HuH-7 (cell line): ENCODE results near the gene HPCAL1.
A peak's percentile ranks its signal among the peaks of the same experiment; 100 is the strongest.
"Not testable (repeated sequence)": the region's sequence is repeated elsewhere in the genome, so short reads cannot be mapped to it uniquely, and the experiment has no call there.

Source experiments
- DNase-seq: peaks from one replicate; pipeline ENCODE4 v3.0.0; 2011; ENCODE audit warnings: low spot score

HPCAL1 gene

DNA sequence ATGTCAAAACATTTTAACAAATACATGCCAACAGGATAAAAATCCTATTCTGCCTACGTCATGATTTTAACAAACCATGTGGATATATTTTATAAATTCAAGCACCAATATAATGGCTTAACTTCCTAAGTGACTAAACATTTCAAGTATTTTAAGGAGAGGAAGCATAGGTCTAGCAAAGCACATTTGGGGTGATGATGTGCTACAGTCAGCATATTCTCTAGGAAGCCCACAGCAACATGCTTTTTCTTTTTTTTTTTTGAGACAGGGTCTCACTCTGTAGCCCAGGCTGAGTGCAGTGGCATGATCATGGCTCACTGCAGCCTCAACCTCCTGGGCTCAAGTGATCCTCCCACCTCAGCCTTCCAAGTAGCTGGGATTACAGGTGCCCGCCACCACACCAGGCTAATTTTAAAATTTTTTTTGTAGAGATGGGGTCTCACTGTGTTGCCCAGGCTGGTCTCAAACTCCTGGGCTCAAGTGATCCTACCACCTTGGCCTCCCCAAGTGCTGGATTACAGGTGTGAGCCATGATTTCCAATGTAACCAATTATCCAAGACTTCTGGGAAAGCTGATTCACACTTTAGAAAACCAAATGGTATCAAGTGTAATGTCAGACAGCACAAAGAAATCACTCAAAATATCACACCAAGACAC, 139.9 kb downstream of the HPCAL1 start:
- not testable (repeated sequence) for DNase-seq

DNA sequence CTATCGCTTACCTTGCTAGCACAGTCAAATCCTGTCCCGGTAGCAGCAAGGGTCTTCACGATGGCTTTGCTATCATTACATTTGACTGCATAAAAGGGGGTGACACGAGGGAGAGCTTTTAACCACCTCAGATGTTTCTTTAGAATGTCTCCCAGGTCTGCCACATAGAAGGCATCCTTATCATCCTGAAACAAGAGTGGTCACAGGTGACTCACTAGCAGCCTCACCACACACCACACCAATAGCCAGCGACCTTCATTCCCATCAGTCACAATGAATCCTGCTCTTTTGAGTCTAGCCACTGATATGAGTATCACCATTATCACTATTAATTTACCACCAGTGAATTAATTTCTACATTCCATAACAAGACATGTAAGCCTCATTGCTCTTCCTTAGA, 141.8 kb downstream of the HPCAL1 start:
- DNase-seq = no peak

DNA sequence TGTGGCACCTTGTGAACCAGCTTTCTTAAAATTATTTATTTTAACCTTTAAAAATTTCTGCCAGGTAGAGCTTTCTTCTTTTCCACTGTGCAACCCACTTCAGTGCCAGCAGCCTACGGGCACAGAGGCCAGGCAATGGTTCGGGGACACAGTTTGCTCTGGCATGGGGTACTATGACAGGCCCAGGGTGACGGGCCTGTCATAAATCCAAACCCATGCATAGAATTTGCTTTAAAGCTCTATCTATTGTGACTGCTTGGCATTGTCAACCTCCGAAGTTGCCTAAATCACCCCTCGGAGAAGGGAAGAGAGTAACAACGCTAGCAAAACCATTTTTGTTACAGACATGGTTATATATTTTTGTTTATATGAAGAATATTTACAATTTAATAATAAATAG, 143.9 kb downstream of the HPCAL1 start:
- DNase-seq = no peak

DNA sequence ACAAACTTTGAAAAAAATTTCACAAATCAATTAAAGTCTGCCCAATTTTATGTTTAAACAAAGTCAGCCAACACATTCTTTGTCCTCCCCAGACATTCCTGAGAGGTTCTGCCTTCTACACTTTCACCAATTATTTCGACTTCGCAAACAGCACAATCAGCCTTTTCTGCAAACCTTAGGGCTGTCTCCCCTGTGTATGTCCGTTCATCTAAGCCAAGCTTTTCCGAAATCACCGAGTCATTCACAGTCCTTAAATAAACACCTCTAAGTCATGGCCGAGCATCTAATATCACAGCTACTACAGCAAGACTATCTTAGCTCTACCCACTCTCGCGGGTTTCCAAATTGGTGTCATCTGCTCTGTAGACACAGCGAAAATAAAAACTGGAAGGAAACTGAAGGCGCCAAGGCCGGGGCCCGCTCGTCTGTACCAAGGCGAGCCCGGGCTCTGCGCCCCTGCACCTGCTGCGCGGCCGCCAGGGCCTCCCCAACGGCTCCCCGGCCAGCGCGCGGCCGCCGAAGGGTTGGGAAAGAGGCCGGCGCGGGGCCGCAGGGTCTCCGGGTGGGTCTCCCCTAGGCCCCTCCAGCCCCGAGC, 144.7 kb downstream of the HPCAL1 start:
- no peak for DNase-seq

DNA sequence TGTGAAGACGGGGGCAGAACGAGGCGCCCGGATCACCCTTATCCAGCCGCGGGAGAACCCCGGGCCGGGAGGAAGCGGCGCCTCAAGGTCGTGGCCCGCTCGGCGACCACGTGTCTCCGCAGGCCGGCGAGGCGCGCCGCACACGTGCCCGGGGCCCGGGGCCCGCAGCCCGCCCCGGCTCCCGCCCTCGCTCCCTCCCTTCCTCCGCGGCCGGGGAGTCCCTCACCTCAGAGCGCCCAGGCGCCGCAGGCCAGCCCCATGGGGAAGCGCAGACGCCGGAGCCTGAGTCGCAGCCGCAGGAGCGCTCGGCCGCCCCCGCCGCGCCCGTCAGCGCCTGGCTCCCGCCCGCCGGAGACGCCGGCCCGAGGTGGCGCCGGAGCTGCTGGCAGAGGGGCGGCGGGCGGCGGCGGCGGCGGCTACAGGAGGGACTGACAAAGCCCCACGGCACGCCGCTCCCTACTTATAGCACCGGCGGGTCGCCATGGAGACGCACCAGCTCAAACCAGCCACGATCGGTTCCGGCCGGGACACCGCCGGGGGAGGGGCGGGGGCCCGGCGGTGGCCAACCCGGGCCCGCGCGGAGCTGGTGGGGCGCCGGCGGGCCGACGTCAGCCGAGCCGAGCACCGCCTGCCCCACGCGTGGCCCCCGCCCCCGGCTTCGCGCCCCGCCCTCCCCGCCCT, 145.3 kb downstream of the HPCAL1 start, which contains the start of gene ODC1:
Gene ODC1, minus strand, starts transcription at position 433 of the 681 bp plus-strand sequence. CDS start 3,295 bp downstream, outside the sequence.
- DNase-seq = peak; percentile 77

DNA sequence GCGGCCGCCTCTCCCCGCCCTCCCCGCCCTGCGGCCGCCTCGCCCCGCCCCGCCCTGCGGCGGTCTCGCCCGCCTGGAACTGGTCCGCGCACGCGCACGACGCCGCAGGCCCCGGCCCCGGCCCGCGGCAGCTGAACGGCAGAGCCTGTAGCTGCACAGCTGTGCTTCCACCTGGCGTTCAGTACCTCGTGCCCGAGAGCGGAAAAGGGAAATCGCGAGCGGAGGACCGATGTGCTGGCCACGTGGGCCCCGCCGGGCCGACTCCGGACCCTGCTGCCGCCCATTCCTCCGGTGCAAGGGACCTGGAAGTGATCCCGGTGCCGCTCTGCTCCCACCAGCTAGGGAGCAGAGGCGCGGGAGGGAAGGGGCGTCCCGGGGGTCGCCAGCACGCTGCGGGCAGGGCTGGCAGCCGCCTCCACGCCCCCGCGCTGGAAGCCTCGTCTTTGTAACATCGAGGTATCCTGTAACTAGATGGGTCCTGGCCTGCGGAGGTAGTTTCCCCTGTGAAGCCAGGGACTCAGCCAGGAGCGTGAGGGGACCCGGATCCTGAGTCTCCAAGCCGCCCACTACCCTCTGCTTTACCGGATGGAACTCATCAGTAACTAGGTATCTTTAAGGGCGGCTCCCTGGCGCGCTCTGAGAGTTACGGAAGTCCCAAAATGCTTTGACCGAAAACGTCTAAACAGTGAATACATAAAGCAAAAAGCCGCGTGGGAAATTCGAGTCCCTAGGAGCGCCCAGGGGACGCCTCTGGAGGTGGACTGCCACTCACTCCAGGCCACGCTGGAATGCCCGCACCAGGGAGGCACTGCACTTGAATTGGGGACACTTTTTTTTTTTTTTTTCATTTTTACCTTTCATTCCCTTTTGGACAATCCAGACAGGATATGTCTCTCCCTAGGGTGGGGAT, 146.1 kb downstream of the HPCAL1 start:
- peak; percentile 91 for DNase-seq

DNA sequence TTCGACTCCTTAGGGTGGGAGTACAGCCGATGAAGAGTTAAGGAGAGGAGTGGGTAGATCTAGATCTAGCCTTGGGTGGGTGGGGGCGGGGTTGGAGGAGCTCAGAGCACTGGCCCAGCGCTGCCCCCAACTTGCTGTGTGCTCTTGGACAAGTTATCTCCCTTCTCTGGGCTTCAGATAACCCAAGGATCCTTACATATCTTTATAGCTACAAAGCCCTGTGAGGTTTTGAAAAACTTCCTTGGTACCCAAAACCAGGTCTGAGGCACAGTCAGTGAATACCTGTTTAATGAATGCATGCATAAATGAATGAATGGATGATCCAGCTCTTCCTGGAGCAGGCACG, 146.8 kb downstream of the HPCAL1 start:
- DNase-seq = no peak

DNA sequence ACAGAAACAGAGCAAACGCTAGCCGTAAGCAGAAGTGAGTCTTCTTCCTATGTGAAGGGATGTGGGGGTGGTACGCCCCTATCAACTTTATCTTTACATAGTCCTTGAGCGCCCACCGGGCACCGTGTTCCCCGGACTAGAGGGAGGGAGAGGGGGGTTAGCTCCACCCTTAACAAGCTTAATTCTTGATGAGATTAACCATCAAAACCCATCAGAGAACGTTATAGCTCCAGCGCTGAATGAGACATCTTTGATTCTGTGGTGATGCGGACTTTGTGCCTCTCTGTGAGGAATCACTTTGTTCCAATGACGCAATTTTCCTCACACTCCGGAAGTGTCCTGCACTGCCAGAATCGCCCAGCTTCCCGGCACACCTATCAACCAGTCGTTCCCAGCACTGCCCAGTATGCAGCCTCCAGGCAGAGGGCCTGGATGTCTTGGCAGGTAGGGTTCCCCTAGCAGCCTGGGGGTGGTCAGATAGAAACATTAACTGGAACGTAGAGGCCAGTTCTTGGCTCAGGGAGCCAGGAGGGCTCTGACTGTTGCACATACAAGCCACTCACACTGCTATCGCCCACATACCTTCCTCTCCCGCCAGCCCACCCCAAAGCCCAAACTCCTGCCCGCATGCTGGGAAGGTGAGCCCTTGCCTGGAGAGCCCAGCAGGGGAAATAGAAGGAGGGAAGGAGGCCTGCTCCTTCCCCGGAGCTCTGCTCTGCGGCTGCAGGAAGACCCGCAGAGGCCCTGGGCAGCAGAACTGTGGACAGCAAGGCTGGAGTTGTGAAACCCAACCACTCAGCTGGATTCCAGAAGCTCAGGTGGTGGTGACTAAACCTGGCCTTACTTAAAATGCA, 147.4 kb downstream of the HPCAL1 start:
- DNase-seq = peak; percentile 92

DNA sequence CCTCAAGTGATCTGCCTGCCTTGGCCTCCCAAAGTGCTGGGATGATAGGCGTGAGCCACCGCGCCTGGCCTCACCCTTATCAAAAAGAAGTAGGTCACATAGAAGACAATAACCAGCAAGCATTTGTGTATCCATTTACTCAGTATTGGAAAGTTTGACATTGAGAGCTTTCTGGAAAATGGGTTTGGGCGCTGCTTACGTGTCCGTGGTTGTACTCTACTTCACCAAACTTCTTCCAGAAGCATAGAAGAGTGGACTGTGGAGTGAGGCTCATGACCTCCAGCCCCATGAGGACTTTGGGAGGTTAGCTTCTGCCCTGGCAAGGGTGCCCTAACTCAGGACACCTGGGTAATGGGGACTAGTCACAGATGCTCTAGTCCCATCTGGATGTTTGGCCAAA, 149.1 kb downstream of the HPCAL1 start:
- DNase-seq = no peak

DNA sequence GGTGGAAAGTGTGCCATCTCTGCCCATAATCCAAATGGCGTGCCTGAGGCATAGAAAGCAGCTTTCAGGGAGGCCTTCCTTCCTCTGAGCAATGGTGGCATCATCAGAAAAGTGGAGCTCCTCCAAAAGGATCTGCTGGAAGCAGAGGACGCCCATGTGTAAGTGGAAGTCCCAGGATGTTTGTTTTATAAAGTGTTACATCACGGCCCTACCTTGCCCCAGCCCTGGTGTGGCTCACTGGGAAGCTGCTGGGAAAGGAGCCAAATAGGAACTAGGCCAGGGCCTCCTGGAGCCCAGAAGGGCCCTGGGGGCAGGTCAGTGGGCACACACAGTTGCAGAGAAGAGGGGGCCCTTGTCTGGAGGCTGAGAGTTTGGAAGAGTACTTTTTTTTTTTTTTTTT, 149.6 kb downstream of the HPCAL1 start:
- DNase-seq = peak; percentile 74

DNA sequence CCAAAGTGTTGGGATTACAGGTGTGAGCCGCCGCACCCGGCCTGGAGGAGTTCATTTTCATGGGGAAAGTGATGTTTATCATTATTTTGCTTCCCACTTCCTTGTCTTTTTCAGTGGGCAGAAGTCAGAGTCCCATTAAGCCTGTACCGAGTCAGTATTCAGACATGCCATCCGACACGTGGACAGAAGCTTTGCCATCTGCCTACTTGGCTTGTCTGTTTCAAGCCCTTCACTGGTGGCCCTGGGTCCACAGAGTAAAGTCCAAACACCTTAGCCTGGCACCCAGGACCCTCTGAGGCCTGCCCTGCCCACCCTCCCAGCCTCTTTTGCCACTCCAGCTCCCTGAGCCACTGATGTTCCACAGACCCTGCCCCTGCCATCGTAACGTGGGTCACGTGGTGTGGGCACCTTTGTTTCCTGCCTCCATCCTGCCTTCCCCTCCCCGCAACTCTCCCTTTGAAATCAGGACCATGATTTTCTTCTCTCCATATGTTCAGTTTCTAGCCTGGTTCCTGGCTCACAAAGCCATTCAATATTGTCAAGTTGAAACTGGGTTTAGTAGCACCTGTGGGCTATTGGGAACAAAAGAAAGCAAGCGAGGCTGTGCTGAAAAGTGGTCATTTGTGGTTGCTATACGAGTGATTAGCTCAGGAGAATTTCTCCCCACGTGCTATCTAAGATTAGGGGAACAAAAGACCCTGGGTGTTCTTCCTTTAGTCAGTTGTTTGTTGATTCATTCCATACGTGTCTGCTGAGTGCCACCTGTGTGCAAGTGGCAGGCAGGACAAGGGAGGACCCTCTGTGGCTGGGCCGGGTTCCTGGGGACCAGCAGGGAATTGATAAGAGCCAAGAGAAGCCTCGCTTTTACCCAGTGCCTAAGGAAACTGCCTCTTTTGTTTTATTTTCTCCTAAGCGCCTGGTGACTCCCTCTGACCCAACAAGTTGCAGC, 150.5 kb downstream of the HPCAL1 start:
- no peak for DNase-seq

DNA sequence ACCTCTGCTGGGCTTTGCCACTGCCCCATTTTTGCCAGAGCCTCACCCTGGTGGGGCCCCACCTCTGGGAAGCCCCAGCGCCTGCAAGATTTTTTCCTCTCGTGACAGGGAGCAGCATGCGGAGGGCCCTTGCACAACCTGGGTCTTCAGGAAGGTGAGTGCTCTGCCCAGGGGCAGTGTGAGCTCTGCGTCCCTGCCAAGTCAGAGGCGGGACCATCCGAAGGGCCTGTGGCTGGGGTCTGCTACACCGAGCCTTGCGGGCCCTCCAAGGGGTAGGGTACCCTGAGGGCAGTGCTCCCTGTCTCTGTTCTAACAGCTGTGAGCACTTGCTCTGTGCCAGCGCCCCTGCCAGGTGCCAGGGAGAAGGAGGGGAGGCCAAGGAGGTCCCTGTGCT, 151.2 kb downstream of the HPCAL1 start:
- DNase-seq = no peak

DNA sequence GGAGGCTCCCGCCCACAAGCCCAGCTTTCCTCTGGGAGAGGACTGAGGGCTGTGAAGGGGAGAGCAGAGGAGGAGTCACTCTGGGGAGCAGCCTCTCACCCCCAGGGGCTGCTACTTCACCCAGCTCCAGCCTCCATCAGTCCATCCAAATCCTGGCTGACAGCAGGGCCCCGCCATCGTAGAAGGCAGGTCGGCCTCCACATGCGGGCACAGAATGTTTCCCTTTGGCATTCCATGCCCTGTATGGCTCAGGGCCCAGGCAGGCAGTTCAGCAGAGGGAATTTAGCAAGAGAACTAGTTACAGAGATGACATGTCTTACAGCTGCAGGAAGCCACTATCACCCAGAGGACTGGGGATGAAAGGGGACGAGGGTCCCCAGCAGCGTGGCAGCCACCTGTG, 151.8 kb downstream of the HPCAL1 start:
- no peak for DNase-seq

DNA sequence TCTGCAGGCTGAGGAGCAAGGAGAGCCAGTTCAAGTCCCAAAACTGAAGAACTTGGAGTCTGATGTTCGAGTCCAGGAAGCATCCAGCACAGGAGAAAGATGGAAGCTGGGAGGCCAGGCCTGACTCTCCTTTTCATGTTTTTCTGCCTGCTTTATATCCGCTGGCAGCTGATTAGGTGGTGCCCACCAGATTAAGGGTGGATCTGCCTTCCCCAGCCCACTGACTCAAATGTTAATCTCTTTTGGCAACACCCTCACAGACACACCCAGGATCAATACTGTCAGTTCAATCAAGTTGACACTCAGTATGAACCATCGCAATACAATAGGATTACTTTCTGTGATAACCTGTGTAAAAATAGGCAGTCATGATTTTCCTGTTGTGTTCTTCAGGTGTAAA, 154.5 kb downstream of the HPCAL1 start:
- DNase-seq = not testable (repeated sequence)

DNA sequence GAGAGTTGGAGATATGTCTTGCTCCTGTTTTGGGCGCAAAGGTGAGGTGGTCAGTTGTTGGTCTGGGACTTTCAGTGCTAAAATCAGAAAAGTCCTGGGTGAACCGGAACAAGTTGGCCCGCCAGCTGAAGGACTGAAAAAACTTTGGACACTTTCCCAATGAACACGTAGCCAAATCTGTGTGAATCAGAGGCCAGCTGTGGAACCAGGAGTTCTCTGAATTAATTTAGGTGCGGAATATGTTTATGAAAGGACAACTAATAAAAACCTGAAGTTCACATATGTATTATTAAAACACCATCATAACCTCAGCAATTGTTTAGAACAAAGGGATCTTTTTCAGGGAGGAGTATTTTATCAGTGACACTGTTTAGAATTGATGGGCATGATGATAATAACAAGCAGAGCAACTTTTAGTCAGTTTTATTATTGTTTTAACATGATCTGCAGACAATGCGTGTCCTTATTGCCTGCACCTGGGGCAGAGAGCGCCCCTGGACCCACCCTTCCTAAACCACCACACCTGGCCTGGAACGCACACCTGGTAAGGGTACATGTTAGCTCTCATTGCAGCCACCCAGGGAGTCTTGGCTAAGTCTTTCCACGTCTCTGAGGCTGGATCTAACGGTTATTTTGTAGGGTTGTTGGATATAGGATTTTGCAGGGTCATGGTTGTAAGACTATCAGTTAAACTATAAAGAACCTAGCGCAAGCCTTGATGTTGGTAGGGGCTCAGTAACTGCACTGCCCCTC, 155.3 kb downstream of the HPCAL1 start:
- DNase-seq = no peak

DNA sequence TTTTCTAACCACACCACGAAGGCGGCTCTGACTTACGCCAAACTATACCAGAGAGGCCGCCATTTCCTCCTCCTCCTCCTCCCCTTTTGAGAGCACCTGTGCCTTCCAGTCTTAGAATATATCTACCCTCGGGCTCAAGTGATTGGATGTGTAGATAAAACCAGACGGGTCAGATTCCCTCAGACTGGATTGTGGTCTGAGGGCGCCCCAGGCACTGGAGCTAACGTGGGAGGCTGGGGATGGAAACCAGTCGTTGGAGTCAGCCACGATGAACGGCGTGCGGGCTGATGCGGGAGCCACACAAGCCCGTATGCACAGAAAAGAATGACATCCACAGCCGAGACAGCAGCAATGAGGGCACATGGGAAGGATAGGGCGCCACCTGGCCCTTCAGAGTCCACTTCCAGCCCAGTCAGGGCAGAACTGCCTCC, 157.7 kb downstream of the HPCAL1 start:
- no peak for DNase-seq

DNA sequence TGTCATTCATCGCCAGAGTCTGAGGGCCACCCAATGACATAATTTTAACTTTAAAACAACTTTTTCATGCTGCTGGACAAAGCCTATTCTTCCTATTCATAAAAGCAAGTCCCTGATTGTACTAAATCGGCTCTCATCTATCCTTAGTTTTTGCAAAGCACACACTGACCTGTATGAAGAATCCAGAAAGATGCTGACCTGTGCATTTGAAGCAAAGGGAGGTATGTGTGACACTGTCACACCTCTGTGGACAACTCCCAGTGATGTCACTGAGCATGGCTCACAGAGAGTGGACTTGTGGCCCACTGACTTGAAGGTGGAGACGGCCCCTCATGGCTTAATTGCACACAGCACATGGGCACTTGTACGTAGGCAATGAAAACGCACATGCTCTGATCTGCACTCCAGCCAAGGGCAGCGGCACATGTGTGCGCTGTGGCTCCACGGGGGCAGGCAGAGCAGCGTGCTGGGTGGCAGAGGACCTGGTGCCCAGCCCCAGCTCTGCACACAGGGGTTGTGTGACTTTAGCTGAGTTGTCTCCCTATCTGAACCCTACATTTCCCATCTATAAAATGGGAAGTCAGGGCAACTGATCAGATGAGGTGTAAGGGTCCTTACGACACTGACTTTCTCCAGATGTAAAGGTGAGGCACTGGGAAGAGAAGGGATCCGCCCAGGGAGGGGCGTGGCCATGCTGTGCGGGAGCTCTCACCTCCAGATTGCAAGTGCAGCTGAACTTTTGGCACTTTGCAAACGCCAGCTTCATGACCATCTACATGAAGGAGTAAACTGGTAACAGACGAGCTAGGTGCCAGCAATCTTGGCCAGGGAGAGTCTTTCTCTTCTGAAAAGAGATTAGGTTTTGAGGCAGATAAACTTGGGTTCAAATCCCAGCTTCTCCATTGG, 159.7 kb downstream of the HPCAL1 start:
- DNase-seq = no peak

DNA sequence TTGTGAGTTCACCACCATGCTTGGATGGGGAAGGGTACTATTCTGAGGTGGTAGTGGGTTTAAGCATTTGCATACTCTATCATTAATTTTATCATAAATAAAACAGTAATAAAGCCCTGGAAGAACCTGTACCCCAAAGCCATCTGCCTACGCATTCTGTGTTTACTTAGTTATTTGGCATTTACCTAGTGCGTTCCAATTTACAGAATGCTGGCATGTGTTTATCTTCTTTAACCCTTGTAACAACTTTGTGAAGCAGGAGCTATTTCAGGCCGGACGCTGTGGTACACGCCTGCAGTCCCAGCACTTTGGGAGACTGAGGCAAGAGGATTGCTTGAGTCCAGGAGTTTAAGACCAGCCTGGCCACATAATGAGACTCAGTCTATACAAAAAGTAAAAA, 163.2 kb downstream of the HPCAL1 start:
- no peak for DNase-seq

DNA sequence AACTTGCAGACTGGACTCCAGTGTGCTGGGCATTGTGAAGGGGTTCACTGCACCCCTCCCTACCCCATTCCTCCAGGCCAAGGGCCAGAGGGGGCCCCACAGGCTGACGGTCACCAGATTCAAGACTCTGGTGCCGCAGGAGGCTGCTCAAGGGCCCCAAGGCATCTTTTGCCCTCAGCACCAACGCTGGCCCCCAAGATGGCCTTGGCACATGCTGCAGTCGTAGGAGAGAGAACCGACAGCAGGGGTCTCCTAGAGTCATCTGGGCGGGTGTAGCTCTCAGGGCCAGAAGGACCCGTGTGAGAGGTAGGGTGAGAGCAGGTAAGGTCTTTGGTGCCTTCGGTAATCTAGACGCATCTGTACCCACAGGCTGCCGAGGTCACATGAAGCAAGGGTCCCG, 164.1 kb downstream of the HPCAL1 start:
- DNase-seq = no peak
